ENCODE results near the gene SFRP2.
A peak's percentile ranks its signal among the peaks of the same experiment; 100 is the strongest.

SFRP2 gene

GRCh38 chr4:153784166-153784699 lies 4.7 kb downstream of the SFRP2 start:
- TF ChIP-seq CTCF (IDR thresholded peaks at IDR 0.05; ENCODE audit: control insufficient read depth, extremely low read depth, insufficient read depth): no peak
- DNase-seq (ENCODE audit: low read depth): no peak
- H3K4me3 ChIP-seq (ENCODE audit: low read depth, low read length): no peak overlapping the region

- no peak overlapping the region for H3K4me3 ChIP-seq (ENCODE audit: low read depth, low read length)
- no peak for DNase-seq (ENCODE audit: low read depth)
- no peak for TF ChIP-seq CTCF (IDR thresholded peaks at IDR 0.05; ENCODE audit: control insufficient read depth, extremely low read depth, insufficient read depth)
Observed at GRCh38 chr4:153782581-153782980, 6.3 kb downstream of the SFRP2 start.

- H3K4me3 ChIP-seq (ENCODE audit: low read depth, low read length): no peak overlapping the region
- peak; percentile 27 for DNase-seq (ENCODE audit: low read depth)
- no peak for TF ChIP-seq CTCF (IDR thresholded peaks at IDR 0.05; ENCODE audit: control insufficient read depth, extremely low read depth, insufficient read depth)
Observed at GRCh38 chr4:153781717-153782416, 7.0 kb downstream of the SFRP2 start.

- TF ChIP-seq CTCF (IDR thresholded peaks at IDR 0.05; ENCODE audit: control insufficient read depth, extremely low read depth, insufficient read depth): no peak
- DNase-seq (ENCODE audit: low read depth): no peak
- no peak overlapping the region for H3K4me3 ChIP-seq (ENCODE audit: low read depth, low read length)
Observed at GRCh38 chr4:153781280-153781679, 7.6 kb downstream of the SFRP2 start.

- no peak for TF ChIP-seq CTCF (IDR thresholded peaks at IDR 0.05; ENCODE audit: control insufficient read depth, extremely low read depth, insufficient read depth)
- no peak for DNase-seq (ENCODE audit: low read depth)
Observed at GRCh38 chr4:153780876-153781275, 8.0 kb downstream of the SFRP2 start.

GRCh38 chr4:153780221-153780620 lies 8.7 kb downstream of the SFRP2 start:
- DNase-seq (ENCODE audit: low read depth): no peak
- H3K4me3 ChIP-seq (ENCODE audit: low read depth, low read length): no peak overlapping the region
- TF ChIP-seq CTCF (IDR thresholded peaks at IDR 0.05; ENCODE audit: control insufficient read depth, extremely low read depth, insufficient read depth): no peak

More at GRCh38 chr4:153780876-153781275, 8.0 kb downstream of the SFRP2 start:
- H3K4me3 ChIP-seq (ENCODE audit: low read depth, low read length): no peak overlapping the region

GRCh38 chr4:153778383-153778782 lies 10.5 kb downstream of the SFRP2 start:
- no peak for TF ChIP-seq CTCF (IDR thresholded peaks at IDR 0.05; ENCODE audit: control insufficient read depth, extremely low read depth, insufficient read depth)
- no peak overlapping the region for H3K4me3 ChIP-seq (ENCODE audit: low read depth, low read length)
- DNase-seq (ENCODE audit: low read depth): no peak
